ENCODE measurements around the gene TMEM242. TPM values are rescaled to one million over a fixed set of nuclear protein-coding genes. Genes with fewer than 3 reads are reported as not detected.

Gene TMEM242
- total and polyA plus RNA-seq, 2 donors (not counting 3 experiments of a cell fraction or from before 2014, with no cell fraction given), result 5.3 to 15.5 TPM

DNA sequence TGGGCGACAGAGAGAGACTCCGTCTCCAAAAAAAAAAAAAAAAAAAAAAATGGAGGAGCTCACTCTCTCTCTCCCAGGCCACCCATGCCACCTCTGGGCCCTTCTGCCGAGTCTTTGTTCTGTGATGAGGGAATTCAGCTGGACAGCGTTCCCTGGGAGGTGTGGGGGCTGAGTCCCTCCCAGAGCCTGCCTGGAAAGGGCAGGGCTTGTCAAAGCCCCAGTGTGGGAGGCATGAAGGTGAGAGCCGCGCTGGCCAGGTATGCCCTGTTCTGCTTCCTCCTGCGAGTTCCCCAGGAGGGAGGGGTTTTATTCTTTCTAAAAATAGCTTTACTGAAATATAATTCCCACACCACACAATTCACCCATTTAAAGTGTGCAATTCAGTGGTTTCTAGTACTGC is 69.6 kb downstream of the TMEM242 start:
- FAIRE-seq, result no peak
- POLR2A ChIA-PET, result no interaction called here

DNA sequence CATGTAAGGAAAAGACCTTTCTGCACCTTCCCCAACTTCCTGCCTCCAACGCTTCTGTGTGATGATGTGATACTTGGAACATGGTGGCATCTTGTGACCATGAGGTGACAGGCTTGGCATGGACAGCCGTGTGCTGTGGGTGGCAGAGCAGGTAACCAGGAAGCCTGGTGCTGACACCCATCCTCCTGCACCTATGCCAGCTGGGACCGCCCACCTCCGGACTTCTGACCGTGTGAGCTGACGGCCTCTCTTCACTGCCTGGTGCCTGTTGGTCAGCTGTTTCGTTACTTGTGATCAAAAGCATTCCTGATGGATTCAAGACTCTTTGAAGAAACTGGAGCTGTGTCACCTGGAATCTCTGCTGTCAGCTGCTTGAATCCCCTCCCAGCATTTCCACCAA is 70.3 kb downstream of the TMEM242 start:
- dilution Hi-C loops (cut with MboI; ENCODE audit: extremely low pct_ligation_motif_present, low sequenced_read_pairs) (no loop called here), intact Hi-C loops (cut with micrococcal nuclease) (no loop called here)
- Histone ChIP-seq H3K27me3 (ENCODE audit: control insufficient read depth in 2 of 2, insufficient read depth in 2 of 2, low read length in 2 of 2) (peaks cover 26 to 27% of the 10 kb centered on the region in 2 experiments), H3K36me3 (ENCODE audit: control insufficient read depth in 2 of 2, extremely low read depth in 1 of 2, insufficient read depth in 2 of 2, low read length in 2 of 2) (no peaks in the 10 kb centered on the region), H2AFZ (ENCODE audit: low read depth, low read length) (no peak overlapping the region), H3K27ac (ENCODE audit: insufficient read depth, low read depth, low read length) (no peak overlapping the region), H3K9me3 (replicated peaks; ENCODE audit: control insufficient read depth, insufficient read depth, low read length) (peaks cover 2% of the 10 kb centered on the region), H3K79me2 (ENCODE audit: control insufficient read depth, insufficient read depth, low read length) (no peaks in the 10 kb centered on the region), H3K4me2 (ENCODE audit: insufficient read depth, low read length) (no peak overlapping the region), H3K4me3 (replicated peaks in 1 of 3; ENCODE audit: insufficient read depth in 1 of 3, low read depth in 1 of 3, low read length in 3 of 3) (no peak overlapping the region), H3K9ac (replicated peaks; ENCODE audit: extremely low read depth, insufficient read depth, low read length) (no peak overlapping the region), H3K4me1 (ENCODE audit: control insufficient read depth, extremely low read depth, insufficient read depth, low read length) (no peaks in the 10 kb centered on the region), H4K20me1 (replicated peaks; ENCODE audit: control insufficient read depth, extremely low read depth, insufficient read depth, low read length) (no peaks in the 10 kb centered on the region), H3K9me1 (replicated peaks; ENCODE audit: control insufficient read depth, extremely low read depth, insufficient read depth, low read length) (no peaks in the 10 kb centered on the region)
- FAIRE-seq (peak; percentile 63), DNase-seq (ENCODE audit: low read depth, low spot score) (peak; percentile 24)
- CTCF ChIA-PET, result interaction anchor here (0.6 to 1.3 kb wide), 3 partner anchors 17 to 339 kb away, joined by 3 to 4 read pairs (median 4); no protein-coding TSS in a partner anchor
- no peak for TF ChIP-seq EZH2 (IDR thresholded peaks at IDR 0.05; ENCODE audit: borderline replicate concordance, low read depth, low read length, severe bottlenecking)
- POLR2A ChIA-PET, result no interaction called here
- no TSS peak for BruUV-seq (replicated peaks)

More for the DNA sequence above, 69.6 kb downstream of the TMEM242 start:
- DNase-seq (ENCODE audit: low read depth, low spot score), result no peak
- H3K27me3 ChIP-seq (ENCODE audit: control insufficient read depth in 2 of 2, insufficient read depth in 2 of 2, low read length in 2 of 2), result peaks cover 19 to 28% of the 10 kb centered on the region in 2 experiments
- no peak overlapping the region for H3K4me2 ChIP-seq (ENCODE audit: insufficient read depth, low read length)
- CTCF ChIA-PET, result interaction anchor here (0.6 to 1.3 kb wide), 3 partner anchors 18 to 338 kb away, joined by 3 to 4 read pairs (median 4); no protein-coding TSS in a partner anchor
- H3K36me3 ChIP-seq (ENCODE audit: control insufficient read depth in 2 of 2, extremely low read depth in 1 of 2, insufficient read depth in 2 of 2, low read length in 2 of 2), result no peaks in the 10 kb centered on the region
- BruUV-seq (replicated peaks), result no TSS peak
- H3K27ac ChIP-seq (ENCODE audit: insufficient read depth, low read depth, low read length), result no peak overlapping the region
- H3K9me1 ChIP-seq (replicated peaks; ENCODE audit: control insufficient read depth, extremely low read depth, insufficient read depth, low read length), result no peaks in the 10 kb centered on the region
- H2AFZ ChIP-seq (ENCODE audit: low read depth, low read length), result no peak overlapping the region
- H3K4me1 ChIP-seq (ENCODE audit: control insufficient read depth, extremely low read depth, insufficient read depth, low read length), result no peaks in the 10 kb centered on the region
- intact Hi-C loops (cut with micrococcal nuclease) (no loop called here), dilution Hi-C loops (cut with MboI; ENCODE audit: extremely low pct_ligation_motif_present, low sequenced_read_pairs) (no loop called here)
- no peaks in the 10 kb centered on the region for H3K79me2 ChIP-seq (ENCODE audit: control insufficient read depth, insufficient read depth, low read length)
- H3K9me3 ChIP-seq (replicated peaks; ENCODE audit: control insufficient read depth, insufficient read depth, low read length), result no peaks in the 10 kb centered on the region
- H4K20me1 ChIP-seq (replicated peaks; ENCODE audit: control insufficient read depth, extremely low read depth, insufficient read depth, low read length), result no peaks in the 10 kb centered on the region
- no peak overlapping the region for H3K4me3 ChIP-seq (replicated peaks in 1 of 3; ENCODE audit: insufficient read depth in 1 of 3, low read depth in 1 of 3, low read length in 3 of 3)
- TF ChIP-seq POLR2A (IDR thresholded peaks at IDR 0.05; ENCODE audit: low read depth, low read length), result no peak
- no peak overlapping the region for H3K9ac ChIP-seq (replicated peaks; ENCODE audit: extremely low read depth, insufficient read depth, low read length)

Data from endothelial cell of umbilical vein (primary cell).